NOMO-1 treated with DMSO at 0.1 percent for 48 hours (cell line): Measurements from ENCODE around the gene RIMKLB.
A peak's percentile ranks its signal among the peaks of the same experiment; 100 is the strongest.
"Not testable (repeated sequence)": the region's sequence is repeated elsewhere in the genome, so short reads cannot be mapped to it uniquely, and the experiment has no call there.

Experiments used
- DNase-seq: peaks from one replicate; lab custom pipeline; 2025; ENCODE audit not compliant: unreplicated experiment; lab: John Stamatoyannopoulos, UW

RIMKLB gene

GRCh38 chr12:8771072-8771471 is 73.3 kb downstream of the RIMKLB start:
- no peak for DNase-seq

- no peak for DNase-seq
Observed at GRCh38 chr12:8773461-8773860, 75.7 kb downstream of the RIMKLB start.

- DNase-seq, result no peak
Observed at GRCh38 chr12:8779281-8779680, 81.5 kb downstream of the RIMKLB start.

GRCh38 chr12:8779862-8780261 is 82.1 kb downstream of the RIMKLB start:
- DNase-seq, result no peak

GRCh38 chr12:8780389-8780788 is 82.6 kb downstream of the RIMKLB start:
- DNase-seq, result peak; percentile 12

- DNase-seq, result no peak
Observed at GRCh38 chr12:8781381-8782127, 83.8 kb downstream of the RIMKLB start.

GRCh38 chr12:8784290-8784888 is 86.6 kb downstream of the RIMKLB start:
- no peak for DNase-seq

- DNase-seq, result no peak
Observed at GRCh38 chr12:8785499-8785898, 87.7 kb downstream of the RIMKLB start.

GRCh38 chr12:8787206-8787605 is 89.4 kb downstream of the RIMKLB start:
- not testable (repeated sequence) for DNase-seq

GRCh38 chr12:8788706-8789105 is 90.9 kb downstream of the RIMKLB start:
- DNase-seq, result not testable (repeated sequence)

- DNase-seq, result not testable (repeated sequence)
Observed at GRCh38 chr12:8789341-8790013, 91.7 kb downstream of the RIMKLB start.

GRCh38 chr12:8793226-8793625 is 95.4 kb downstream of the RIMKLB start:
- DNase-seq, result not testable (repeated sequence)

- DNase-seq, result not testable (repeated sequence)
Observed at GRCh38 chr12:8794611-8795010, 96.8 kb downstream of the RIMKLB start.

- no peak for DNase-seq
Observed at GRCh38 chr12:8796831-8797626, 99.2 kb downstream of the RIMKLB start.

- not testable (repeated sequence) for DNase-seq
Observed at GRCh38 chr12:8801213-8801612, 103.4 kb downstream of the RIMKLB start.

- not testable (repeated sequence) for DNase-seq
Observed at GRCh38 chr12:8804833-8805232, 107.0 kb downstream of the RIMKLB start.

GRCh38 chr12:8805487-8805886 is 107.7 kb downstream of the RIMKLB start:
- DNase-seq, result not testable (repeated sequence)

GRCh38 chr12:8807084-8807483 is 109.3 kb downstream of the RIMKLB start:
- DNase-seq, result not testable (repeated sequence)

GRCh38 chr12:8810112-8810511 is 112.3 kb downstream of the RIMKLB start:
- DNase-seq, result not testable (repeated sequence)

- no peak for DNase-seq
Observed at GRCh38 chr12:8813572-8814357, 116.0 kb downstream of the RIMKLB start.
